Adrenal gland (tissue), 12 donors: ENCODE measurements around the gene KHDC4. TPM values are rescaled to one million over a fixed set of nuclear protein-coding genes. Genes with fewer than 3 reads are reported as not detected.

Experiments
- DNase-seq, 7 donors: peaks; one replicate each; pipeline ENCODE4 v3.0.0-alpha.2; 2019 to 2020
- H3K27ac ChIP-seq, 5 donors: fragments of 200-600 bp; sonication (generic) in 4 of 5; 1 replicate in 3 of 5; 2 replicates in 2 of 5; pipeline versions ENCODE4 v1.5.1 to v1.8.0; 2016 to 2020; ENCODE audit warnings: mild to moderate bottlenecking in 1 of 5
- H3K27me3 ChIP-seq: fragments of 200-600 bp; 2 replicates; pipeline ENCODE4 v1.8.0; 2021
- H3K36me3 ChIP-seq, 2 donors: fragments of 200-600 bp; replicated peaks in 1 of 2; 1 replicate in 1 of 2; 2 replicates in 1 of 2; pipeline versions ENCODE4 v1.5.1 to v1.8.0; 2018 to 2022
- H3K4me1 ChIP-seq, 2 donors: fragments of 200-600 bp; replicated peaks in 1 of 2; 1 replicate in 1 of 2; 2 replicates in 1 of 2; pipeline versions ENCODE4 v1.5.1 to v1.8.0; 2018 to 2021
- H3K4me3 ChIP-seq, 4 donors: fragments of 200-600 bp; sonication (generic) in 3 of 4; one replicate each; pipeline ENCODE4 v1.5.1; 2016 to 2018
- H3K9me3 ChIP-seq, 3 donors: fragments of 200-600 bp; sonication (generic) in 1 of 3; replicated peaks in 1 of 3; 1 replicate in 2 of 3; 2 replicates in 1 of 3; pipeline versions ENCODE4 v1.5.1 to v1.8.0; 2016 to 2021
- CTCF ChIP-seq, 6 experiments: fragments of 450-650 bp in 4 of 6; fragments of 200-600 bp in 2 of 6; sonication (generic) in 1 of 6; IDR thresholded peaks; 1 replicate in 5 of 6; 2 replicates in 1 of 6; pipeline versions ENCODE4 v1.5.1 to v1.8.0; 2016 to 2021; ENCODE audit warnings: antibody characterized with exemption in 6 of 6, mild to moderate bottlenecking in 2 of 6, moderate library complexity in 1 of 6
- POLR2A ChIP-seq, 2 donors: fragments of 450-650 bp; IDR thresholded peaks; one replicate each; pipeline ENCODE4 v1.6.1; 2017; ENCODE audit warnings: antibody characterized with exemption in 2 of 2, mild to moderate bottlenecking in 2 of 2, moderate library complexity in 1 of 2
- WGBS, 4 donors: extraction: QIAGEN DNeasy Blood & Tissue Kit in 2 of 4; methylation state at CpG; one replicate each; pipeline versions ENCODE4 v1.1.5 to v1.1.7; 2013 to 2017; 5-methylcytosine and 5-hydroxymethylcytosine counted together
- intact Hi-C, 2 donors: fragments of 100-400 bp; cut with DNase I; formaldehyde crosslinking; loops; one replicate each; pipeline versions ENCODE4 v1.14.1 to v1.15.0; 2022 to 2023
- polyA plus RNA-seq, 3 donors: library from polyadenylated mRNA; stranded (reverse); fragments of 200-250 nt in 2 of 3; fragments of 350-450 nt in 1 of 3; fragmentation: Illumina TruSeq in 1 of 3; extraction: RNeasy Lipid Tissue Mini Kit (QIAGEN cat#74804) in 1 of 3; gene quantifications; one replicate each; pipeline ENCODE4 v1.2.3, GENCODE V29; 2013 to 2014
- total RNA-seq, 9 donors: library from RNA; depleted of rRNA in 4 of 9; stranded (reverse); fragments of >200 nt in 4 of 9; fragments of 120-200 nt in 1 of 9; fragmentation: NEBNext Ultra II Directional in 1 of 9; extraction: Animal tissue kit (Norgen Biotek cat#: 25700) in 1 of 9; gene quantifications; one replicate each; pipeline versions ENCODE4 v1.1.0 to v1.2.4, GENCODE V29; 2013 to 2023
- donor health status: healthy with polysubstance abuse.
- donor health status: Bipolar disorder and iron deficiency.
- donor health status: DM: yes; HTN: yes; CAD: no.
- donor health status: DM: no; HTN: no; CAD: no.
- donor health status: DM: no; HTN: no; CAD: no.
- donor health status: DM: yes; HTN: yes; CAD: no.

KHDC4 gene
- total and polyA plus RNA-seq, 12 donors: 16.8 to 52.9 (median 38.3) TPM

GRCh38 chr1:155913969-155914757 is 20.1 kb downstream of the KHDC4 start:
- H3K36me3 ChIP-seq: peaks cover 0 to 73% of the 10 kb centered on the region in 2 donors
- WGBS, 4 donors: 67 to 69% (median 68%) methylated on average over 6 of the region's 6 CpGs
- intact Hi-C loops: loop anchor here in 1 of 2 donors (10.0 kb wide), 1 partner anchor 69 kb away; no protein-coding TSS in a partner anchor
- TF ChIP-seq CTCF (IDR thresholded peaks at IDR 0.05): no peak
- peaks cover 6 to 11% of the 10 kb centered on the region in 2 donors for H3K4me1 ChIP-seq
- no peaks in the 10 kb centered on the region for H3K27me3 ChIP-seq
- H3K9me3 ChIP-seq: no peaks in the 10 kb centered on the region
- H3K4me3 ChIP-seq: no peak overlapping the region
- DNase-seq: no peak
- no peak overlapping the region for H3K27ac ChIP-seq

GRCh38 chr1:155912056-155912536 is 22.1 kb downstream of the KHDC4 start:
- H3K36me3 ChIP-seq: peaks cover 0 to 71% of the 10 kb centered on the region in 2 donors
- H3K27ac ChIP-seq: peak overlapping the region in 2 of 5 donors; percentile 89 to 90

GRCh38 chr1:155911156-155912055 is 22.8 kb downstream of the KHDC4 start, which contains the start of gene RIT1:
Gene RIT1 (minus strand): TSS chr1:155911349. CDS start chr1:155910761, 588 bp downstream.
- Histone ChIP-seq H3K36me3 (peaks cover 0 to 71% of the 10 kb centered on the region in 2 donors), H3K27ac (peak within 1 kb of the TSS in 4 of 5 donors; percentile 73 to 90 (median 82)), H3K4me1 (peaks cover 6 to 11% of the 10 kb centered on the region in 2 donors), H3K27me3 (no peaks in the 10 kb centered on the region), H3K9me3 (no peaks in the 10 kb centered on the region), H3K4me3 (peak within 1 kb of the TSS; percentile 21 to 78 (median 62))
- peak; percentile 85 to 92 (median 88) for DNase-seq
- intact Hi-C loops: loop anchor here in 1 of 2 donors (10.0 kb wide), 1 partner anchor 67 kb away; no protein-coding TSS in a partner anchor
- 6 to 20% (median 7%) methylated on average over 10 to 34 of the region's 34 CpGs for WGBS, 4 donors
- TF ChIP-seq POLR2A (IDR thresholded peaks at IDR 0.05) (peak; percentile 23 to 42), CTCF (IDR thresholded peaks at IDR 0.05) (peak in 4 of 6 experiments; percentile 18 to 38 (median 26))

More at GRCh38 chr1:155912056-155912536, 22.1 kb downstream of the KHDC4 start:
- no peak for TF ChIP-seq POLR2A (IDR thresholded peaks at IDR 0.05)
- TF ChIP-seq CTCF (IDR thresholded peaks at IDR 0.05): no peak
- intact Hi-C loops: loop anchor here in 1 of 2 donors (10.0 kb wide), 1 partner anchor 67 kb away; no protein-coding TSS in a partner anchor
- DNase-seq: no peak
- no peak overlapping the region for H3K4me3 ChIP-seq
- no peaks in the 10 kb centered on the region for H3K9me3 ChIP-seq
- H3K27me3 ChIP-seq: no peaks in the 10 kb centered on the region
- H3K4me1 ChIP-seq: peaks cover 6 to 11% of the 10 kb centered on the region in 2 donors
- 82 to 87% (median 85%) methylated on average over 11 of the region's 11 CpGs for WGBS, 4 donors
